GM18870 (cell line): ENCODE results near the gene GPC6.

Experiments
- ATAC-seq: cut with Tn5 transposase; IDR thresholded peaks from one replicate; pipeline ENCODE4 v1.9.1; 2021; ENCODE audit warnings: moderate library complexity; ENCODE audit not compliant: unreplicated experiment

The GPC6 gene

GRCh38 chr13:93766719-93767118 lies 540.1 kb downstream of the GPC6 start:
- ATAC-seq: no peak

- no peak for ATAC-seq
These were observed 540.7 kb downstream of the GPC6 start for GRCh38 chr13:93767180-93767916.

GRCh38 chr13:93767917-93768409 lies 541.4 kb downstream of the GPC6 start:
- ATAC-seq: no peak

GRCh38 chr13:93769101-93769500 lies 542.5 kb downstream of the GPC6 start:
- ATAC-seq: no peak

GRCh38 chr13:93769607-93770006 lies 543.0 kb downstream of the GPC6 start:
- no peak for ATAC-seq

- ATAC-seq: no peak
These were observed 544.6 kb downstream of the GPC6 start for GRCh38 chr13:93771227-93771626.

- no peak for ATAC-seq
These were observed 545.2 kb downstream of the GPC6 start for GRCh38 chr13:93771782-93772181.

- no peak for ATAC-seq
These were observed 547.9 kb downstream of the GPC6 start for GRCh38 chr13:93774506-93774905.

- no peak for ATAC-seq
These were observed 548.4 kb downstream of the GPC6 start for GRCh38 chr13:93775027-93775426.

- ATAC-seq: no peak
These were observed 549.0 kb downstream of the GPC6 start for GRCh38 chr13:93775507-93776108.

GRCh38 chr13:93776936-93777335 lies 550.3 kb downstream of the GPC6 start:
- ATAC-seq: no peak

GRCh38 chr13:93777504-93777903 lies 550.9 kb downstream of the GPC6 start:
- ATAC-seq: no peak

GRCh38 chr13:93778548-93778947 lies 551.9 kb downstream of the GPC6 start:
- no peak for ATAC-seq

GRCh38 chr13:93784191-93784590 lies 557.6 kb downstream of the GPC6 start:
- ATAC-seq: no peak

- no peak for ATAC-seq
These were observed 560.4 kb downstream of the GPC6 start for GRCh38 chr13:93786846-93787489.

GRCh38 chr13:93788456-93788855 lies 561.8 kb downstream of the GPC6 start:
- no peak for ATAC-seq

GRCh38 chr13:93789058-93789457 lies 562.5 kb downstream of the GPC6 start:
- ATAC-seq: peak; percentile 67

GRCh38 chr13:93794197-93794885 lies 567.7 kb downstream of the GPC6 start:
- peak; percentile 94 for ATAC-seq

GRCh38 chr13:93797463-93797862 lies 570.9 kb downstream of the GPC6 start:
- ATAC-seq: peak; percentile 68

GRCh38 chr13:93800342-93800741 lies 573.7 kb downstream of the GPC6 start:
- no peak for ATAC-seq

GRCh38 chr13:93805736-93806135 lies 579.1 kb downstream of the GPC6 start:
- ATAC-seq: no peak
